GF-D8 (cell line): Measurements from ENCODE around the gene ZNF236.
"Not testable (repeated sequence)": the region's sequence is repeated elsewhere in the genome, so short reads cannot be mapped to it uniquely, and the experiment has no call there.

Experiments
- DNase-seq: peaks from one replicate; lab custom pipeline; 2025; lab: John Stamatoyannopoulos, UW

The ZNF236 gene

GRCh38 chr18:76988827-76989646 is 166.7 kb downstream of the ZNF236 start:
- DNase-seq = no peak

GRCh38 chr18:76989647-76990190 is 167.4 kb downstream of the ZNF236 start:
- DNase-seq = no peak

- DNase-seq = not testable (repeated sequence)
These were observed 168.1 kb downstream of the ZNF236 start for GRCh38 chr18:76990343-76991020.

GRCh38 chr18:76991021-76991688 is 168.8 kb downstream of the ZNF236 start:
- no peak for DNase-seq

GRCh38 chr18:76992226-76993084 is 170.1 kb downstream of the ZNF236 start:
- no peak for DNase-seq

GRCh38 chr18:76993085-76993382 is 170.7 kb downstream of the ZNF236 start:
- no peak for DNase-seq

GRCh38 chr18:76993573-76993972 is 171.2 kb downstream of the ZNF236 start:
- DNase-seq = no peak

- no peak for DNase-seq
These were observed 171.8 kb downstream of the ZNF236 start for GRCh38 chr18:76994086-76994654.

- DNase-seq = no peak
These were observed 173.5 kb downstream of the ZNF236 start for GRCh38 chr18:76995896-76996295.

GRCh38 chr18:76996429-76996828 is 174.1 kb downstream of the ZNF236 start:
- DNase-seq = no peak

- DNase-seq = no peak
These were observed 175.8 kb downstream of the ZNF236 start for GRCh38 chr18:76997951-76998808.

- no peak for DNase-seq
These were observed 176.7 kb downstream of the ZNF236 start for GRCh38 chr18:76999077-76999476.

- no peak for DNase-seq
These were observed 178.2 kb downstream of the ZNF236 start for GRCh38 chr18:77000527-77000926.

GRCh38 chr18:77001041-77001440 is 178.7 kb downstream of the ZNF236 start:
- DNase-seq = no peak

- no peak for DNase-seq
These were observed 179.6 kb downstream of the ZNF236 start for GRCh38 chr18:77001979-77002378.

GRCh38 chr18:77002496-77002895 is 180.1 kb downstream of the ZNF236 start:
- no peak for DNase-seq

GRCh38 chr18:77003316-77003715 is 181.0 kb downstream of the ZNF236 start:
- no peak for DNase-seq

GRCh38 chr18:77004555-77005380 is 182.4 kb downstream of the ZNF236 start:
- peak; percentile 56 for DNase-seq

- DNase-seq = no peak
These were observed 183.4 kb downstream of the ZNF236 start for GRCh38 chr18:77005651-77006195.
